Measurements from ENCODE around the gene APLP2. TPM values are rescaled to one million over a fixed set of nuclear protein-coding genes. Genes with fewer than 3 reads are reported as not detected.
"Not testable (repeated sequence)": the region's sequence is repeated elsewhere in the genome, so short reads cannot be mapped to it uniquely, and the experiment has no call there.

Gene APLP2
- 100 to 1,000 TPM; 125 to 226 (median 158) TPM for total RNA-seq

GRCh38 chr11:130069659-130070108 lies at the start of gene APLP2:
Gene APLP2 (plus strand): TSS chr11:130069894. CDS start chr11:130069978, 84 bp downstream.
- peak within 1 kb of the TSS; percentile 88 for H3K4me3 ChIP-seq (ENCODE audit: low read depth, poor library complexity, severe bottlenecking)
- intact Hi-C loops (cut with DNase I; ENCODE audit: low total_unique reads), result loop anchor here (10.0 kb wide), 1 partner anchor 65 kb away; the partner anchor contains the start of gene PRDM10
- TF ChIP-seq POLR2A (IDR thresholded peaks at IDR 0.05), result peak in 1 of 2 donors; percentile 65
- TF ChIP-seq, protein P1, sequence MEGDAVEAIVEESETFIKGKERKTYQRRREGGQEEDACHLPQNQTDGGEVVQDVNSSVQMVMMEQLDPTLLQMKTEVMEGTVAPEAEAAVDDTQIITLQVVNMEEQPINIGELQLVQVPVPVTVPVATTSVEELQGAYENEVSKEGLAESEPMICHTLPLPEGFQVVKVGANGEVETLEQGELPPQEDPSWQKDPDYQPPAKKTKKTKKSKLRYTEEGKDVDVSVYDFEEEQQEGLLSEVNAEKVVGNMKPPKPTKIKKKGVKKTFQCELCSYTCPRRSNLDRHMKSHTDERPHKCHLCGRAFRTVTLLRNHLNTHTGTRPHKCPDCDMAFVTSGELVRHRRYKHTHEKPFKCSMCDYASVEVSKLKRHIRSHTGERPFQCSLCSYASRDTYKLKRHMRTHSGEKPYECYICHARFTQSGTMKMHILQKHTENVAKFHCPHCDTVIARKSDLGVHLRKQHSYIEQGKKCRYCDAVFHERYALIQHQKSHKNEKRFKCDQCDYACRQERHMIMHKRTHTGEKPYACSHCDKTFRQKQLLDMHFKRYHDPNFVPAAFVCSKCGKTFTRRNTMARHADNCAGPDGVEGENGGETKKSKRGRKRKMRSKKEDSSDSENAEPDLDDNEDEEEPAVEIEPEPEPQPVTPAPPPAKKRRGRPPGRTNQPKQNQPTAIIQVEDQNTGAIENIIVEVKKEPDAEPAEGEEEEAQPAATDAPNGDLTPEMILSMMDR (IDR thresholded peaks at IDR 0.05), result no peak
- WGBS, 2 donors, result 1 to 4% methylated on average over 28 to 32 of the region's 51 CpGs
- peak; percentile 99 to 100 for DNase-seq (ENCODE audit: low spot score in 2 of 2)

DNA sequence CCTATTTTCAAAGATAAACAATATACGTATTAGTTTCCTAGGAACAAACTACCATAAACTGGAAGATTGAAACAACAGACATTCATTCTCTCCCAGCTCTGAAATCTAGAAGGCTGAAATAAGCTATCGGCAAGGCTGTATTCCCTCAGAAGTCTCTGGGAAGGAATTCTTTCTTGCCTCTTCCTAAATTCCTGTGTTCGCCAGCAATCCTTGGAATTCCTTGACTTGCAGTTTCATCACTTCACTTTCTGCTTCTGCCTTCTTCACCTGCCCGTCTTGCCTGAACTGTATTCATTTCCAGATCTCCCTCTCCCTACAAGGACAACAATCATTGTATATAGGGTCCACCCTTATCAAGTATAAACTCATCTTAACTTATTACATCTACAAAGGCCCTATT lies 49.4 kb upstream of the APLP2 start:
- DNase-seq (ENCODE audit: low spot score in 2 of 2), result no peak
- H3K4me3 ChIP-seq (ENCODE audit: low read depth, poor library complexity, severe bottlenecking), result no peak overlapping the region
- 79 to 83% methylated on average over 4 of the region's 4 CpGs for WGBS, 2 donors
- intact Hi-C loops (cut with DNase I; ENCODE audit: low total_unique reads), result no loop called here
- TF ChIP-seq, protein P1 (IDR thresholded peaks at IDR 0.05), result no peak
- no peak for TF ChIP-seq POLR2A (IDR thresholded peaks at IDR 0.05)

GRCh38 chr11:130021606-130022005 lies 48.1 kb upstream of the APLP2 start:
- WGBS, 2 donors, result 98 to 99% methylated on average over 7 to 35 of the region's 38 CpGs
- DNase-seq (ENCODE audit: low spot score in 2 of 2); intact Hi-C loops (cut with DNase I; ENCODE audit: low total_unique reads): not testable (repeated sequence)

DNA sequence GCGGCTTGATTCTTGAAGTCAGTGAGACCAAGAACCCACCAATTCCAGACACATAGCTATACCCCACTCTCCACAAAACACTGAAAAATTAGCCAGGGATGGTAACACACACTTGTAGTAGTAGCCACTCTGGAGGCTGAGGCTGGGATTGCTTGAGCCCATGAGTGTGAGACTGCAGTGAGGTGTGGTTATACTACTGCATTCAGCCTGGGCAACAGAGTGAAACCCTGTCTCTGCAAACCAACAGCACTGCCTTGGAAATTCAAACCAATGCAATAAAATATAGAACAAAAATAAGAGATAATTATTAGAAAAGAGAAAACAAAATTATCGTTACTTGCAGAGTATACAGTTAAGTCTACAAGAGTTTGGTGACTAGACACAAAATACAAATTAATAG lies 46.9 kb upstream of the APLP2 start:
- 84 to 90% methylated on average over 2 of the region's 2 CpGs for WGBS, 2 donors
- DNase-seq (ENCODE audit: low spot score in 2 of 2), result no peak
- intact Hi-C loops (cut with DNase I; ENCODE audit: low total_unique reads), result no loop called here
- TF ChIP-seq POLR2A (IDR thresholded peaks at IDR 0.05), result no peak
- TF ChIP-seq, protein P1 (IDR thresholded peaks at IDR 0.05), result no peak
- no peak overlapping the region for H3K4me3 ChIP-seq (ENCODE audit: low read depth, poor library complexity, severe bottlenecking)

More at GRCh38 chr11:130021606-130022005, 48.1 kb upstream of the APLP2 start:
- H3K4me3 ChIP-seq (ENCODE audit: low read depth, poor library complexity, severe bottlenecking), result not testable (repeated sequence)

DNA sequence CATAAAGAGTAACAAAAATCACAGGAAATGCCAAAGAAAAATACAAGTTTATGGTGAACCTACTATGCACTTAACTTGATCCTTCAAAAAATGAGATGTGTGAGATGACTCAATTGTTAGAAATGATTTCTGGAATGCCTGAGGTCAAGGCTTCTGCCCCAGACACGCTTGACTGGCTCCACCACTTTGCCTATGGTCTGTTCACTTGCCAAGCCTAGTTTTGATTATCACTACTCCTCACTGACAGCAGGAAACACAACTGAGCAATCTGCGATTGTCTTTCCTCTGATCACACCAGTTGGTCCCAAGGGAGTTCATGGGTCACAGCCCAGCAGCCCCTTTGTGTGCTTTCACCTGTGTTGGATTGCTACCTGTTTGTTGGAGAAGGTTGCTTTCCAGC lies 46.5 kb upstream of the APLP2 start:
- intact Hi-C loops (cut with DNase I; ENCODE audit: low total_unique reads), result no loop called here
- no peak for TF ChIP-seq POLR2A (IDR thresholded peaks at IDR 0.05)
- TF ChIP-seq, protein P1 (IDR thresholded peaks at IDR 0.05), result no peak
- no peak for DNase-seq (ENCODE audit: low spot score in 2 of 2)
- H3K4me3 ChIP-seq (ENCODE audit: low read depth, poor library complexity, severe bottlenecking), result no peak overlapping the region
- WGBS, 2 donors, result 31 to 37% methylated on average over 2 of the region's 2 CpGs

- WGBS, 2 donors, result 63% methylated on average over 1 of the region's 1 CpG
- TF ChIP-seq, protein P1 (IDR thresholded peaks at IDR 0.05), result no peak
- no peak for TF ChIP-seq POLR2A (IDR thresholded peaks at IDR 0.05)
- H3K4me3 ChIP-seq (ENCODE audit: low read depth, poor library complexity, severe bottlenecking), result no peak overlapping the region
- intact Hi-C loops (cut with DNase I; ENCODE audit: low total_unique reads), result no loop called here
- DNase-seq (ENCODE audit: low spot score in 2 of 2), result no peak
Observed at GRCh38 chr11:130024361-130024760, 45.3 kb upstream of the APLP2 start.
